ENCODE data around the gene BORCS6. TPM values are rescaled to one million over a fixed set of nuclear protein-coding genes. Genes with fewer than 3 reads are reported as not detected.

BORCS6 gene
- total and polyA plus RNA-seq, 2 of the 13 experiments (the other 11 are each of a cell fraction or from before 2014, with no cell fraction given): 2.0 to 5.1 TPM

GRCh38 chr17:8156246-8156992, 33.6 kb downstream of the BORCS6 start (continued):
- TF ChIP-seq ZGPAT (CRISPR knock-in tag; IDR thresholded peaks at IDR 0.05) (peak; percentile 50; the same call in 1 of the 2 replicates), ZFP36L1 (CRISPR knock-in tag; IDR thresholded peaks at IDR 0.05) (no peak), MXI1 (IDR thresholded peaks at IDR 0.05; ENCODE audit: borderline replicate concordance, low read depth, low read length) (peak; percentile 56; the same call in 1 of the 3 replicates), ZNF33A (CRISPR knock-in tag; IDR thresholded peaks at IDR 0.05; ENCODE audit: borderline replicate concordance) (no peak), ZNF703 (CRISPR knock-in tag; IDR thresholded peaks at IDR 0.05; ENCODE audit: borderline replicate concordance) (no peak), KMT2B (CRISPR knock-in tag; IDR thresholded peaks at IDR 0.05) (no peak), THAP11 (CRISPR knock-in tag; IDR thresholded peaks at IDR 0.05) (peak; percentile 69), ATRX (CRISPR knock-in tag; IDR thresholded peaks at IDR 0.05; ENCODE audit: borderline replicate concordance) (no peak), RBM22 (optimal IDR thresholded peaks at IDR 0.05; ENCODE audit: low read length) (no peak), FOXK2 (IDR thresholded peaks at IDR 0.05) (peak; percentile 72), CREB1 (IDR thresholded peaks at IDR 0.05) (peak; percentile 92), CREB1 (CRISPR knock-in tag; IDR thresholded peaks at IDR 0.05) (peak; percentile 93), MTERF4 (CRISPR knock-in tag; IDR thresholded peaks at IDR 0.05) (no peak), STAT5B (CRISPR knock-in tag; IDR thresholded peaks at IDR 0.05) (no peak), NAIF1 (CRISPR knock-in tag; IDR thresholded peaks at IDR 0.05; ENCODE audit: borderline replicate concordance) (peak; percentile 84), TAF15 (IDR thresholded peaks at IDR 0.05; ENCODE audit: low read depth, low read length, poor library complexity, severe bottlenecking) (no peak), SNRNP70 (IDR thresholded peaks at IDR 0.05; ENCODE audit: low read depth, low read length) (no peak), GATA4 (IDR thresholded peaks at IDR 0.05; ENCODE audit: borderline replicate concordance, low read depth) (0 out of 2 replicates have a peak, but pooled peaks have one; percentile 48), ZNF17 (CRISPR knock-in tag; IDR thresholded peaks at IDR 0.05) (no peak), ZNF639 (CRISPR knock-in tag; conservative IDR thresholded peaks at IDR 0.05) (no peak), ZSCAN21 (CRISPR knock-in tag; IDR thresholded peaks at IDR 0.05; ENCODE audit: borderline replicate concordance) (no peak), ZNF674 (CRISPR knock-in tag; IDR thresholded peaks at IDR 0.05; ENCODE audit: low read depth) (no peak), CCDC6 (CRISPR knock-in tag; IDR thresholded peaks at IDR 0.05) (peak; percentile 59; the same call in 1 of the 2 replicates), YY1 (IDR thresholded peaks at IDR 0.05; ENCODE audit: insufficient read depth, insufficient replicate concordance, low read depth, low read length) (peak; percentile 40), ZNF550 (CRISPR knock-in tag; IDR thresholded peaks at IDR 0.05; ENCODE audit: borderline replicate concordance) (no peak), MXD4 (CRISPR knock-in tag; IDR thresholded peaks at IDR 0.05) (no peak; the same call in 1 of the 2 replicates), ZSCAN9 (CRISPR knock-in tag; IDR thresholded peaks at IDR 0.05; ENCODE audit: borderline replicate concordance) (no peak)

Measured in HepG2 (cell line).